Stimulated activated naive CD4-positive, alpha-beta T cell treated with Interleukin-2 at 50 U/mL for 16 hours (primary cell): ENCODE results near the gene DCP2.

Source experiments
- DNase-seq: peaks from one replicate; lab custom pipeline; 2025; lab: John Stamatoyannopoulos, UW

Gene DCP2

DNA sequence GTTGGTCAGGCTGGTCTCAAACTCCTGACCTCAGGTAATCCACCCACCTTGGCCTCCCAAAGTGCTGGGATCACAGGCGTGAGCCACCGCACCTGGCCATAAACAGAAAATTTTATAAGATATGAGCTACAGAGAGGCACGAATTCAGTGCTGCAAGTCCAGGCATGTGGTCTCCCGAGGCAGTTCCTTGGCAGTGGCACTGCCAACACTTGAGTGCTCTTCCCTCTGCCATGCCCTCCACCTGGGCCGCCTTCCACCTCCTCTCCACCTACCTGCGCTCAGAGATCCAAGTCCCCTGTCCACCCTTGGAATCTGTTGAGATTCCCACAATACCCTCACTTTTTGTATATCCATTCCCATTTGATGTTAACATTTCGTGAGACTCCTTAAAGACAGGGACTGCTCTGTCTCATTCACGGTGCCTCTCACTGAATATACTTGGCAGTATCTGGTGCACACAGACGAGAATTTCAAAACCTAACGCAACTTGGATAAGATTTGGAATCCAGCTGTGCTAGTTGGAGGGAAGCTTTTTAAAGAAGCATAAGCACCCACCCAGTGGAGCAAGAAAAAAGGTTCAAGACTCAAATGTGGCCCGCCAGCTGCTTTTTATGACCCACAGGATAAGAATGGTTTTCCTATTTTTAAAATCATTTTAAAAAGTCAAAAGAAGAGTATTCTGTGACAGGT is 68.3 kb downstream of the DCP2 start:
- DNase-seq = no peak

DNA sequence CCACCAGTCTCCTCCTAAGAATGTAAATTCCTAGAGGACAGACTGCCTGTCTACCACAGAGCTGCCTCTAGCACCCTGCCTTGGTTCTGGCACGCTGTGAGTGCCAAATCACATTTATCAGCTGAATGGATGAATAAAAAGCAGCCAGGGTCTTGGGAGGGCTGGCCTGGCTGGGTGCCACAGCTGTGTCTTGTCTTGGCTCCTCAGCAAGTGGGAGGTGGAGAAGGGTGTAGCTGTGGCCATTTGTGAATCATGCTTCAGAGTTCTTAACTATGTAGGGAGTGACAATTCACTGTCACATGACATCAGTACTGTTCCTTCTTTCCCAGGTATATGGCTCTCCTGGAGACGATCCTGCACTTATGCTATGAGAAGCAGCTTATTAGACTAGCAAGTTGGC is 70.6 kb downstream of the DCP2 start:
- no peak for DNase-seq

DNA sequence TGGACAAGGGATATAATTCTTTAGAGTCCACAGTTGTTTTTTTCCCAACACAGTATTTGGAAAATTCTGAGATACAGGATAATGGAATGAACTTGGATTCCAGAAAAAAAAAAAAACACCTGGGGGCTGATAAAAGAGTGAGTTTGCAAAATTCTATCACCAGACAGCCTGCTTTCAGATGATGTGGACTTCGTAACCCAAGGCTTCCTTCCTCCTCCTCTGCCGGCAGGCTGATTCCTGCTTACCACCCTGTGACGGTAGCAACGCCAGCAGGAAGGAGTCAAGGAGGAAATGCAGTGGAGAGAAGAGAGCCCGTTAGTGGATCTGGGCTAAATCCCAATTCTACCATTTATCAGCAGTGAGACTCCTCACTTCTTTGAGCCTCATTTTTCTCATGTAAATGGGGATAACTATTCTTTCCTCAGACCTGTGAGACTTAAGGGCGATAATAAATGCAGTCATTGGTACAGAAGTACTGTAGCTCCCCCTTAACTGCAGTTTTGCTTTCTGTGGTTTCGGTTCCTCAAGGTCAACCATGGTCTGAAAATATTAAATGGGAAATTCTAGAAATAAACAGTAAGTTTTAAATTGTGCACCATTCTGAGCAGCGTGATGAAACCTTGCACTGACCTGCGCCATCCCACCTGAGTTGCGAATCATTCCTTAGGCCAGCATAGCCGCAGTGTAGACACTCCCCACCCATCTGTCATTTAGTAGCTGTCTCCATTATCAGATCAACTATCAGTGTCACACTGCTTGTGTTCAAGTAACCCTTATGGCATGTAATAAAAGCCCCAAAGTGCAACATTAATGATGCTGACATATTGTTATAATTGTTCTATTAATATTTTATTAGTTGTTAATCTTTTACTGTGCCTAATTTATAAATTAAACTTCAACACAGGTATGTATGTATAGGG is 71.4 kb downstream of the DCP2 start:
- DNase-seq = no peak

DNA sequence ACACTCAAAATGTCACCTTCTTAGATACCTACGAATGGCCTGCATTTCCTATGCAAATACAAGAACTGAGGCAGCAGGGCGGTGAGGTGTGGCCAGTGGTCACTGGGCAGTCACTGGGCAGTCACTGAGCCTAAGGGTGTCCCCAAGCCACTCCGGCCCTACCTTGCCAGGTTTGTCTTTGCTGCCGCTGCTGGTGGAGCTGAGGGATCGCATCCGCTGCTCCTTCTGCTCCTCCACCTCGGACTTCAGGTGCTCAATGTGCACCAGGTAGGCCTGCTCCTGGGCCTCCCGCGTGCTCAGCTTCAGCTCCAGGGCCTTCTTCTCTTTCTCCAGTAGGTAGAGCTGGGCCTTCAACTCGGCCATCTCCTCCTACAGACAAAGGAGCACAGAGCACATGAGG is 72.3 kb downstream of the DCP2 start:
- no peak for DNase-seq

DNA sequence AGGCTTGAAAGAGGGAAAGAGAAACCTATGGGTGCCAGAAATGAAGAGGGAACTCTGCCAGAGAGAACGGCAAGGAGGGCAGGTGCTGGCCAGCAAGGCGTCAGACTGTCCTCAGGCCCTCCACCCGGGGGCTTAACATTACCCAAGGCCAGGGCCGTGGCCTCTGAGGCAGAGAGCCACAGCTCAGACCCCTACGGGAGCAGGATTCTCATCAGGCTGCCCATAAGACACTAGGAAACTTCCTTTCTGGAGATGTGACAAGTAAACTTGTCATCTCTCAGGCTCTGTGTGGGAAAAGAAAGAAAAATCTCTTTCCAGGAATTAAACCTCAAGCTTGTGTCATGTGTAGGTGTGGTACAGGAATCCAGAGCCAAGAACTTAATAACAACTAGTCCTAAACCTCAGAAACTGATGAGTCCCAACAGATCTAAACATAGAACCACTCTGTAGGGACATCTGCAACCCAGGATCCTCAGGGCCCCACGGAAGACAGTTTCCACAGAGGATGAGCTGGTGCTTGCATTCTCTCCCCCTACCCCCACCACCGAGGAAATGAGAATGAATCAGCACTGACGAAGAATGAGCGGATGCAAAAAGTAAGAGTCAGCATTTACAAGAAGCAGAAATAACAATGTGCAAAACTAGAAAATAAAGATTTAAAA is 74.3 kb downstream of the DCP2 start:
- peak; percentile 17 for DNase-seq

DNA sequence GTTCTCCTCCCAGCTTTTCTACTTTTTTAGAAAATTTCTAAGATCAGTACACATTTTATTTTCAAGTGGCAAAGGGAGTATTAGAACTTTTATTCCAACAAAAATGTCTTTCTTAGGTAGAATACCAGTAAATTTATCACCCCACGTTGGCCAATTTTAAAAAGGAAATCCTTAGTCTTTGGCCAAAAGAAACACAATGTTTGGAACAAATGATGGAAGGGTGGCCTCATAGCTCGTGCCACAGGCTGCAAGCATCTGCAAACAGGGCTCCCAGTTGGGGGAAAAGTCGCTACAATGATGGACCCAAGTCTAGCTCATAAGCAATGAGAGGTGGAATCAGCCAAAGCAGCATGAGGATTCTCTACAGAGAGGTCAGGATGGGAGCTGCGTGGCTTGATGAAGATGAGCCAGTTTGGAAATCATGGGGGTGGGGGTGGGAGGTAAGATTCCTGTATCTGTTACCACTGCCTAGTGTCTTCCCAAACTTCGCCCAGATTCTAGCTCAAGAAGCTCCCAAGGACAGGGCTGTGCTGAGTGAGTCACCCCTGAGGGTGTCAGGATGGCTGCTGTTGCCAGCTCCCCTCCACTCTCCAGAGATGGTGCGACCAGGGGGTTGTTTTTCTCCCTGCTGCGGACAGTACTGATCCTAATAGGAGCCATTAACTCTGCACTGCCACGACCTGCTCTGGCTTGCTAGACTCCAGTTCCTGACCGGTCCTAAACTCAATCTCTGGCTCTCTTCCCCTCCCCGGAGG is 75.6 kb downstream of the DCP2 start:
- DNase-seq = no peak

DNA sequence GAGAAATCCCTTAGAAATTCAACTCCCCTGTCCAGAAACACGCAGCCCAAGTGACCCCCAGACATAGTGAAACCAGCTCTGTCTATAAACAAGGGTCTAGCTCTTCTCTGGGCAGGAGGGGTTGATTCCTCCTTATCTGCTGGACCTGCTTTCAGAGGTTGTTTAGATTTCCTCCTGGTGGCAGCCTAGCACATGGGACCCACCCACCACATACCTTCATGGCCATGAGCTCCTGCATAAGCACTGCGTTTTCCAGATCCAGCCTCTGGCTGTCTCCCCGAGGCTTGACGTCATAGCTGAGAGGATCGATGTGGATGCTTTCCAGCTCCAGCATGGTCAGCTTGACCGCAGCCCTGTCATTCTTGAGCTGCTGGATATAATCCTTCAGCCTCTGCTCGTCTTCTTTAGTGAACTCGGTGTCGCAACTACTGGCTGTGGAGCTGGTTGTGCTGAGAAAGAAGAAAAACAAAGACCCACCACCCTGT is 77.0 kb downstream of the DCP2 start:
- no peak for DNase-seq

DNA sequence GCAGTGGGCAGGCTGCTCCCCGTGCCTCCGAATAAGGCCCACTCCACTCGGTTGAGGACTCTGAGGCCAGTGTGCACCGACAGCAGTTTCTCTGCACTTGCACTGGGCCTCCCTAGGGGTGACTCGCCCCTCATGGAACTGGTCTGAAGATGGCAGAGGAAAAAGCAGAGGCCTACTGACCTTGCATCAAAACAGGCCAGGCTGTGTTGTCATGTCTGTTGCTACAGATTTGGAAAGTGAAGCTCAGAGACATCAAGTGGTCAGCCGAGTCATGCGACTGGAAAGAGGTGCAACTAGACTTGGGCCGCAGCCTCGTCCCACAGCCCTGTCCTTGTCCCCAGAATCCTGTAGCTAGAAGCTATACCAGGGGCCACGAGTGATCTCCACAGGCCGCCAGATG is 78.3 kb downstream of the DCP2 start:
- no peak for DNase-seq

DNA sequence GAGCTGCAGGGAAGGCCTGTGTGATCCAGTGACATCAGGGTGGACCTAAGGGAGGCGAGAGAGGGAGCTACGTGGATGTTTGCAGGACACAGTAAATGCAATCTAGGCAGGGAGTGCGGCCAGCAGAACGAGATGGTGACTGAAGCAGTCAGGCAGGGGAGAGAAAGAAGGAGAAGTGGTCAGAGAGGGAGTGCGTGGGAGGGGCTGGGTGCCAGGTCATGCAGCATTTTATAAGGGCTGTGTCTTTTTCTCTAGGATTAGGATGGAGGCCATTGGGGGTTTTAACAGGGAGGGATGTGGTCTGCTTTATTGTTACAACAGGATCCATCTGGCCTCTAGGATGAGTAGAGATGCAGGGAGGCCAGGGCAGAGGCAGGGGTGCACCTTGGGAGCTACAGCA is 80.4 kb downstream of the DCP2 start:
- no peak for DNase-seq

DNA sequence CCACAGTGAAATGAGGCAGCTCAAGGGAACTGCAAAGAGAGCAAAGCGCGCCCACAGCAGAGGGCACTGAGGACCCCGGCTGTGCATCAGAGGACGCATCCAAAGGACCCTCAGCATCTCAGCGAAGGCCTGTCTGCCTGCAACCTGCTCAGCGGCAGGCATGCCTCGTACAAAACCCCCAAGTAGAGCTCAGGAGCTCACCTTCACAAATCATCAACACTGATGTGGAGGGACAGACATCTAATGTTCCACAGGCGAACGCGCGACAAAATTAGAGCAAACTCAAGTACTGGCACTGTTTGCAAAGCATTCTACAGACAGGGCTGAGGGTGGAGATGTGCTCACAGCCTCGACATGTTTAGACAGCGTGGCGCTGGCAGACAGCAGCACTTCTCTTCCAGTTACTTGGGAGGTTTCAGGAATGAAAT is 81.0 kb downstream of the DCP2 start:
- DNase-seq = no peak

DNA sequence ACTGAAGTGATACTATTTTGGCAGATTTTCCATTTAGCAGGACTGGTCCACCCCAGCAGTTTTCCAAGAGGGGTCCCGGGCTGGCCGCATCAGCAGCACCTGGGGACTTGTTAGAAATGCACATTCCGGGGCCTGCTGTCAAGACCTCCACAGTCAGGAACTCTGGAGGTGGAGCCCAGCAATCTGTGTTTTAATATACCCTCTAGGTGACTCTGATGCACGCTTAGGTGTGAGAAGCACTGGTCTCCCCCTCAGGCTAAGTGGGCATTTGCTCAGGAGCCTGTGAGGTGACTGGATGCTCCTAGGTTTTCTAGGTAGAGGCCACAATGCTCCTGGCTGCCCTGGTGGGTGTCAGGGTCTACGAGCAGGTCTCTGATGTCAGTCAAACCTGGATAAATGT is 81.7 kb downstream of the DCP2 start:
- DNase-seq = no peak

DNA sequence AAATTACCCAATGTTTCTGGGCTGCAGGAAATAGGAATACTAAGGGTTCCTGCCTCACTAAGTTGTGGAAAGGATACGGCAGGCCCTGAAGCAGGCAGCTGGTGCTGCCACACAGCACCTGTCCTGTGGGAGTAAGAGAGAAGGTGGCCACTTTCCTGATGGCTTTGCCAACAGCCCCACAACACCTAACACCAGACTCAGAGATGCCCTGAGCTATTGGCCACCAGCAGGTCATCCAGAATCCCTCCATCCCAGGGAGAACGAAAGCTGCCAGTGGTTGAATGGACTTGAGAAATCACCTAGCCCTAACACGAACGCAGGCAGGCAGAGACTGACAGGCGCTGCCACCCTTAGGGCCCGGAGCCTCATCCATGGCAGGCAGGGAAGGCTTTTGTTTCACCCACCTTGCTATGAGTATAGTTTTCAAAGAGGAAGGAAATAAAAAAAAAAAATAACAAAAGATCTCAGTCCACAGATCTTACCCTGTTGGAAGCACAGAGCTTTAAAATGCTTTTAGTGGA is 82.2 kb downstream of the DCP2 start:
- no peak for DNase-seq

DNA sequence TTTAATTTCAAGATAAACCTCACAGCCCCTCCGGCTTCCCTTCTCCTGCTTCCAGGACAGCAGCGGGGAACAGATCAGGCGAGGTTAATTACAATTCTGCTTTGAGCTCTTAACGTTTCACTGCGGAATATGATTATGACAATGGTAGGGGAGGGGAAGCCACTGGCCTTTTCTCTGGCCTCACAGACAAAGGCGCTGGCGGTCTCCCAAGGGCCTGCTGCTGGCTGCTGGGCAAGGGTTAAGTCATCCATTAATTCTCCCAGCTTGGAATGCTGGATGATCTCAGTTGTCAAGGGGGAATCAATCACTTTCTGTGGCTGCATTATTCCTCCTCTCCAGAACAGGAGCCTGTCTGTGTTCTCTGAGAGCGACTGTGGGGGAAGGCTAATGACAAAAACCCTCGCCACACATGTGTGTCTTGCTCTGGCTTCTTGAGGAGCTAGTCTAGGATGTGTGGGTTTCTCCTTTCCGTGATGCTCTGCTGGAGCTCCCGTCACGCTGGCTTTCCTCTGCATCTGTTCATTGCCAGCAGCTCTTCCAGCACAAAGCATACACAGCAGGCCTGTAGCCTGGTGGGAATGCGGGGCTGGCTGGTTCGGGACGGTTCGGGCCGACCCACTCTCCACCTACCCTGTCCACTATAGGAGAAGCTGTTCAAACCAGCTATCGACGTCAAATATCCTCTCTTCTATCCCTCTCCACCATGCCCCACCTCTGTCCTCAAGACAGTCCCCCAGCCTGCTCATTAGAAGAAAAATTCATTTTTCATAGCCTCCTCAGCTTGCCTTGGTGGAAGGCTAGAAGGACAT is 82.8 kb downstream of the DCP2 start:
- DNase-seq = no peak

DNA sequence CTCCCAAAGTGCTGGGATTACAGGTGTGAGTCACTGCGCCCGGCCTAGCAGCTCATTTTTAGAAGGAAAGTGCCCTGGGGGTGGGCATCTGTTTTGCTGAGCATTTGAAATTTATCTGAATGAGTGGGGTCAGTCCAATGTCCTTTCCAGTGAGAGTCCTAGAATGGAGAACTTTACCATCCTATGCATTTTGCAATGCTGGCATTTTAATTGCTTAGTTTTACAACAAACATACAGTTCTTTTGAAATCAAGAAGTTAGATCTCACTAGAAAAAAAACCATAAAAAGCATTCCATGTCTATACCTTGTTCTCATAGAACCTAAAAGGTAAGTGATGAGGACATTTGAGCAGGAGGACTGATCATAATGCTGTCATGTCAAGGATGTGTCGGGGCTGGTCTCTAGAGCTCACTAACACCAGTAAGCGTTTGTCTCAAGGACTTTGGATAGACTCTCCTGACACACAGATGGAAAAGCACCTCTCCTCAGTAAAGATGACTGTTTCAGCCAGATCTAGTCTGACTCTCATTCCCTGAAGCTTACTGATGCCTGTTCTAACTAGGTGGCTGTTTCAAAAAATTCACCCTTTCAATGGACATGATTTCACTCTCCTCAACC is 83.9 kb downstream of the DCP2 start:
- DNase-seq = no peak

DNA sequence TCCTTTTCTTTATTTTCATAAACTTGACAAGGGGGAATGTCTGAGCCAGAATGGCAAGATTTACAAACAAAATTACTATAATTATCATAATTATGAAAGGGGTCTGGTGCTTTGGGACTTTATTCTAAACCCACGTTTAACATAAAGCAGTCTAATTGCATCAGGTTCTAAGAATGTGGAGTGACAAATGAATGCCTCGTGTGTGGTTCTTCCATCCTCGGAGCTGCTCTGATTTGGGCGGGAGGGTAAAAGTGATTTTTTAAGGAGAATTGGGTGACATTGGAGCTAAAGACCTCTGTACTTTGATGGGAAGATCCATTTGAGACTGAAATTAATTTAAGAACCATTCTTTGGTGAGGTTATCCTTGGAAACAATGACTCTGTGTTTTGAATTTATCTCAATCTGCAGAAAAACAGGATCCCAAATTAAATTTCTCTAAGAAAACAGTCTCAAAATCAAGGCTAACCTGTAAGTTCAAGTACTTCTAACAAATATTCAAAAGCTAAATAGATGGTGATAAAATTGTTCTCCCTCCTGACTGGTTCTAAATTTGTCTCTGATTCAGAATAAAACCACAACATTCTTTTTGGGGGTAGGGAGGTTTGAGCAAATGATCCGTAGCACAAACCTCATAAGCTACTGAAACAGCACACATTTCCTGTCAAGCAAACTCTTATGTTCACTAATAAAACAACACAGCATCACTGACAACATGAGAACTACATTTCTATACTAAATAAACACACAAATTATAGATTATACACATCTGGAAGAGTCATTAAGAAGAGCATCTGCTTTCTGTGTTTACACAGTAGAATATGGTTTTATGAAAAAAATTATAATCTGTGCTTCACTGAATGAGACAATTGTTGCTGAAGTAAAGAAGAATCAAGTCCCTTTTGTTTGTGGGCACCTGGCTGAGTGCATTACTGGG is 85.5 kb downstream of the DCP2 start:
- DNase-seq = no peak

DNA sequence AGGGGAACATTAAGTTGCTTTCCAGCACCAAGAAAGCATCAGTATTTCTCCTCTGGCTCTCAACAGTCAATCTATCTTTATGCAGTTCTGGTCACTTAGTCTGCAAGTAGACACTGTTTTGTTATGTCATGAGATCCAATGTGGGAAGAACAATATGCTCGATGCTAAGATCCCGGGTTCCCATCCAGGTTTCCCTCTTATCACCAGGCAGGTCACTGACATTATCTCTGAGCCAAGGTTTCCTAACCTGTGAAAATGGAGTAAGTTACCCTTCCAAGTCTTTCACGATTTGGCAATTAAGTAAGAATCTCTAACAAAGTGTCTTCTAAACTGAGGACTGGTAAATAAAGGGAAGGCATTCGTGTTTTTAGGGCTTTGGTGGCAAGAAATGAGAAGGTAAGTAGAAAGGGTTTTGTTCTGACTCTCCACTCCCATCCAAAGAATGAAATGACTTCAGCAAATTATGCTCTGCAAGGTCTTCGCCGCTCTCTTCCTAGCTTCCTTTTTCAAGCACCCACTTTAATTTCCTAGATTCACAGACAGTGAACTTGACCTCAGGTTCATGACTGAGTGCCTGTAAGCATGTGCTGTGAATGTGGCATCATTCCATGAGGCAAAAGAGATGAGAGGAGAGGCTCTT is 86.4 kb downstream of the DCP2 start:
- no peak for DNase-seq

DNA sequence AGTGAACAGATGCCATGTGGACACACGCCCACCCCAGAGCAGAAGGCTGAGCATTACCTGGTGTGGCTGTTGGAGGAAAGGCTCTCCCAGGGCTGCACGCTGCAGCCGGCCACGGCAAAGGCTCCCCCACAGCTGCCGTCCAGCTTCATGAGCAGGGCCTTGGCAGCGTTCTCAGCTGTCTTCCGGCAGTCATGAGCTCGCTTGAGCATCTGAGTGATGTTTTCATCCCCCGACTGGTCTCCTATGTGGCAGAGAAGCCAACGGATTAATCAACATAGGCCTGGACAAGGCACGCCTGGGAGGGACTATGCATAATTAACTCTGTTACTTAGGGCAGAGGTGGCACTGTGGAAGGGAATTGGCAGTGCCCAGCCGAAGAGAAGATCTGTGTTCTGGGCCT is 87.3 kb downstream of the DCP2 start:
- DNase-seq = no peak

DNA sequence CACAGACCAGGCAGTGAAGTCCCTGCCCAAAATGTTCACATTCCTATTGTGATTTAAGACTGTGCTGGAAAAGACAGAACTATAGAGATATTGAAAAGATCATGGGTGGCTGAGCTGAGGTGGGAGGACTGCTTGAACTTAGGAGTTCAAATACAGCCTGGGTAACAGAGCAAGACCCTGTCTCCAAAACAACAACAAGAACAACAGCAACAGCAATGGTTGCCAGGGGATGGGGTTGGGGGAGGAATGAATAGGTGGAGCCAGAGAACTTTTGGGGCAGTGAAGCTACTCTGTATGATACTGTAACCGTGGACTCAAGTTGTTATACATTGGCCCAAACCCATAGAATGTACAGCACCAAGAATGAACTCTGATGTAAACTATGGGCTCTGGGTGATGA is 88.2 kb downstream of the DCP2 start:
- no peak for DNase-seq

DNA sequence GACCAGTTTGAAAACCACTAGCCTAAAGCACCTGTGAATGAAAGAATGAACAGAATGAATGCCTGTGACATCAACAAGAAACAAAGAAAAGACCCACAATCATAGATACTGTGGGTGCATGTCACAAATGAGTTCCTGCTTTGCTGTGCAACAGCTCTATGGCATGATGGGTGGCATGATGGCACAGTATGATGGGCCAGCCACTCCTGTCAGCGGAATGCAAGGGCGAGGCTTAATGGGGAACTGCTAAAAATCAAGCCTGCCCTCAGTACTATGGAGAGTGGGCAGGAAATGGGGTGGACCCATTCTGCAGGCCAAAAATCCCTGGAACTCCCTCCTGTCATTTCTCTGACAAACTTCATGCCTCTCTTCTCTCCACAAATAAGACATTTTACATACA is 89.0 kb downstream of the DCP2 start:
- DNase-seq = no peak
